Endothelial cell of hepatic sinusoid (primary cell): ENCODE results near the gene TUSC2.

Experiments
- in situ Hi-C: cut with HindIII; loops from 2 replicates; pipeline ENCODE4 v1.10.0; 2017; ENCODE audit warnings: low sequenced_read_pairs

The TUSC2 gene

GRCh38 chr3:50276762-50277101 is 51.3 kb downstream of the TUSC2 start:
- in situ Hi-C loops, result loop anchor here (5.0 kb wide), 2 partner anchors 51 to 94 kb away; partner anchors contain the start of gene TUSC2

GRCh38 chr3:50275996-50276761 is 51.8 kb downstream of the TUSC2 start:
- in situ Hi-C loops, result loop anchor here (5.0 kb wide), 2 partner anchors 51 to 94 kb away; partner anchors contain the start of gene TUSC2

DNA sequence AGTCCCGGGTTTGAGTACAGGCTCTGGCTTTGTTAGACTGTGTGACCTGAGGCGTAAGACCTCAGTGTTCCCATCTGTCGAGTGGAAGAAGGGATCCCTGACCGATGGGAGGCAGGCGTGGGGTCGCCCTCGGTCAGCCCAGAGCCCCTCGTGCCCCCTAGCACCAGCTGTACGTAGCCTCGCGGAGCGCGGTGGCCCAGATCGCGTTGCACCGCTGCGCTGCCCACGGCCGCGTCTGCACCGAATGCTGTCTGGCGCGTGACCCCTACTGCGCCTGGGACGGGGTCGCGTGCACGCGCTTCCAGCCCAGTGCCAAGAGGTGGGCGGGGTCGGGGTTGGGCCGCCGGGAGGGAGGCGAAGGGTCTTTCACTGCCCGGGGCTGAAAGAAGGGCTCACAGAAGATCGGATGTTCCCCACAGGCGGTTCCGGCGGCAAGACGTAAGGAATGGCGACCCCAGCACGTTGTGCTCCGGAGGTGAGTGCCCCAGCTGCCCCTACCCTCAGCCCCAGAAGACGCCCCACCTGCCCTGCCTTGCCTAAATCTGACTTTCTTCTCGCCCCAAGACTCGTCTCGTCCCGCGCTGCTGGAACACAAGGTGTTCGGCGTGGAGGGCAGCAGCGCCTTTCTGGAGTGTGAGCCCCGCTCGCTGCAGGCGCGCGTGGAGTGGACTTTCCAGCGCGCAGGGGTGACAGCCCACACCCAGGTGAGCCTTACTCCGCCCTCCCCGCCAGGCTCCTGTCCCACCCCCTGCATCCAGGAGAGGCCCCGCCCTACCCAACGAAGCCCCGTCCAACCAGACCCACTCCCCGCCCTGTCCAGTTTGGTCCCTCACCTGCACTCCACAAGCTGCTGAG is 52.7 kb downstream of the TUSC2 start:
- in situ Hi-C loops, result loop anchor here (5.0 kb wide), 2 partner anchors 52 to 93 kb away; partner anchors contain the start of gene TUSC2
